ENCODE measurements around the gene C1S.

Gene C1S

GRCh38 chr12:7118881-7119280 lies 58.4 kb downstream of the C1S start:
- no peak overlapping the region for H3K9ac ChIP-seq (ENCODE audit: low read depth, low read length)
- no peaks in the 10 kb centered on the region for H3K9me3 ChIP-seq (ENCODE audit: insufficient read depth, low read length, severe bottlenecking)
- H3K4me1 ChIP-seq (ENCODE audit: insufficient read depth, low read length) = no peaks in the 10 kb centered on the region
- DNase-seq = no peak
- H2AFZ ChIP-seq (ENCODE audit: low read depth, low read length) = no peak overlapping the region
- no peak overlapping the region for H3K4me2 ChIP-seq (ENCODE audit: insufficient read depth, low read length)
- no peak for TF ChIP-seq CTCF (IDR thresholded peaks at IDR 0.05; ENCODE audit: borderline replicate concordance, extremely low read depth, low read length, poor library complexity, severe bottlenecking)
- TF ChIP-seq EZH2 (IDR thresholded peaks at IDR 0.05; ENCODE audit: borderline replicate concordance, low read depth, low read length, severe bottlenecking) = no peak
- H3K36me3 ChIP-seq (ENCODE audit: insufficient read depth, low read length) = no peaks in the 10 kb centered on the region
- no peaks in the 10 kb centered on the region for H3K27me3 ChIP-seq (ENCODE audit: insufficient read depth, low read length, poor library complexity)
- H3K79me2 ChIP-seq (ENCODE audit: insufficient read depth, low read length) = no peaks in the 10 kb centered on the region
- H3K4me3 ChIP-seq (ENCODE audit: low read depth in 1 of 2, low read length in 2 of 2) = no peak overlapping the region
- ATAC-seq (ENCODE audit: insufficient read depth, low read depth) = no peak
- no peak overlapping the region for H3K27ac ChIP-seq (ENCODE audit: low read length)
- peaks cover 3% of the 10 kb centered on the region; the same call in 1 of the 2 replicates for H4K20me1 ChIP-seq (ENCODE audit: insufficient read depth, low read length)

DNA sequence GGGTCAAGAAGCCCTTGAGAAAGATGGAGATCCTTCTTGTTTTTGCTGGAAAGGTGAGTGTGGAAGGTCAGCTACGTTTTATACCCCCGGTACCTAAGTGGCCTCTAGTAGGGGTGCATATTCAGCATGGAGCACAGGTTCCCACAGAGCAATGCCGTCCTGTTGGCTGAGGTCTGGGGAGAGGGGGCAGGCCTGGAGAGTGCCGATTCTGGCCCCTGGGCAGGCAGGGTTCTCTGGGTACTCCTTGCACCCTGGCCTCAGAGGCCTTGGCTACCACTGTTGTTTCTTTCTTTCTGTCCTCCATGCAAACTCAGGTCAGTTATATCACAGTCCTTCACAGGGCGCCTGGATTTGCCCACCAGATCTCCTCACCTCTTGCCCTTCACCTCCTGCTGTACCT lies 59.6 kb downstream of the C1S start:
- Histone ChIP-seq H4K20me1 (ENCODE audit: insufficient read depth, low read length) (peaks cover 3% of the 10 kb centered on the region; the same call in 1 of the 2 replicates), H3K9ac (ENCODE audit: low read depth, low read length) (no peak overlapping the region), H3K36me3 (ENCODE audit: insufficient read depth, low read length) (no peaks in the 10 kb centered on the region), H3K9me3 (ENCODE audit: insufficient read depth, low read length, severe bottlenecking) (no peaks in the 10 kb centered on the region), H2AFZ (ENCODE audit: low read depth, low read length) (no peak overlapping the region), H3K27me3 (ENCODE audit: insufficient read depth, low read length, poor library complexity) (no peaks in the 10 kb centered on the region), H3K4me1 (ENCODE audit: insufficient read depth, low read length) (no peaks in the 10 kb centered on the region), H3K27ac (ENCODE audit: low read length) (no peak overlapping the region), H3K4me3 (ENCODE audit: low read depth in 1 of 2, low read length in 2 of 2) (no peak overlapping the region), H3K4me2 (ENCODE audit: insufficient read depth, low read length) (no peak overlapping the region), H3K79me2 (ENCODE audit: insufficient read depth, low read length) (no peaks in the 10 kb centered on the region)
- ATAC-seq (ENCODE audit: insufficient read depth, low read depth) (no peak), DNase-seq (no peak)
- no peak for TF ChIP-seq EZH2 (IDR thresholded peaks at IDR 0.05; ENCODE audit: borderline replicate concordance, low read depth, low read length, severe bottlenecking)
- TF ChIP-seq CTCF (IDR thresholded peaks at IDR 0.05; ENCODE audit: borderline replicate concordance, extremely low read depth, low read length, poor library complexity, severe bottlenecking) = no peak
